Measurements from ENCODE around the gene FPR3.

The FPR3 gene

DNA sequence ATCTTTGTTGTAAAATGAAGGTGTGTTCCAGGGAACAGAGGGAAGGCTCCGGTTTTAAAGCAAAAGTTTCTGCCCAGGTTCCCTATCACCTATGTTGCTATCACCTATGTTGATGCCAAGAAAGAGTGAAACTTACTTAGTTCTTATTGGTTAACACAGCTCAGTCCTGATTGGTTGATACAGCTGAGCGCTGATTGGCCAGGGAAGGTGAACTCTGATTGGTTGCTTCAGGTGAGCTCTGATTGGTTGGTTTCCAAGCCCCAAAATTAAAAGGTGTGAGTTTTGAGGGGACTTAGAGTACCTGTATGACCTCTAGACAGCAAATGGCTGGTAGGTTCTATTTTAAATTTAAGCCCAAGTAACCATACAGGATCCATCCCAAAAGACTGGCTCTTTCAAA lies 42.2 kb downstream of the FPR3 start:
- H2BK15ac ChIP-seq (ENCODE audit: low read depth, poor library complexity, severe bottlenecking): no peak overlapping the region
- no peak overlapping the region for H3K4me2 ChIP-seq (ENCODE audit: low read length, poor library complexity, severe bottlenecking)
- 92% methylated on average over 2 of the region's 2 CpGs for WGBS

DNA sequence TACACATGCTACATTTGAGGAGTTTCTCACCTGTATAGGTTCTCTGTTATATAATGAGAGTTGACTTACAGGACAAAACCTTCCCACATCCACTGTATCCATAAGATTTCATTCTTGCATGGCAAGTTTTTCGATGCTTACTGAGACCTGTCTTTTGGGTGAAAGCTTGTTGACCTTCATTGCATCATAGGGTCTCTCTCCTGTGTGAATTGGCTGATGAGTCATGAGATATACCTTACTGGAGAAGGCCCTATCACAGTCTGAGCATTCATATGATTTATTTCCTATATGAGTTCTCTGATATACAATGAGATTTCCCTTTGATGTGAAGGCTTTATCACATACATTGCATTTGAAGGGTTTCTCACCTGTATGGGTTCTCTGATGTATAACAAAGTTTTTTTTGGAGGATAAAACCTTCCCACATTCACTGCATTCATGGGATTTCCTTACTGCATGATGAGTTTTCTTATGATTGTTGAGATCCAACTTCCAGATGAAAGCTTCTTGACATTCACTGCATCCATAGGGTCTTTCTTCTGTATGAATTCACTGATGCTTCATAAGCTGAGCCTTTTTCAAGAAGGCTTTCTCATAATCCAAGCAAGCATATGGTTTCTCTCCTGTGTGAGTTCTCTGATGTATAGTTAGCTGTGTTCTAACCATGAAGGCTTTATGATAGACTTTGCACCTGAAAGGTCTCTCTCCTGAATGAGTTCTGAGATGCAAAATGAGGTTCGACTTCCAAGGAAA lies 67.1 kb downstream of the FPR3 start:
- Histone ChIP-seq H3K23ac (ENCODE audit: low read length in 2 of 2) (no peak overlapping the region), H2BK15ac (ENCODE audit: low read depth, poor library complexity, severe bottlenecking) (no peak overlapping the region), H4K8ac (ENCODE audit: low read length) (no peak overlapping the region), H3K9me3 (ENCODE audit: control insufficient read depth, low read length) (peaks cover 95% of the 10 kb centered on the region), H2AK5ac (ENCODE audit: low read length, severe bottlenecking) (no peak overlapping the region), H3K18ac (ENCODE audit: low read depth in 1 of 2, low read length in 2 of 2) (no peak overlapping the region), H3K27me3 (ENCODE audit: control insufficient read depth in 1 of 2, insufficient read depth in 1 of 2, low read length in 2 of 2) (no peaks in the 10 kb centered on the region), H3K4me2 (ENCODE audit: low read length, poor library complexity, severe bottlenecking) (no peak overlapping the region), H4K91ac (ENCODE audit: low read length) (no peak overlapping the region), H2BK120ac (ENCODE audit: low read depth, low read length) (no peak overlapping the region), H3K14ac (ENCODE audit: low read length in 2 of 2) (no peak overlapping the region), H3K4ac (ENCODE audit: low read depth in 1 of 2, low read length in 2 of 2) (no peak overlapping the region), H3K4me3 (ENCODE audit: insufficient read depth in 1 of 2, low read depth in 1 of 2, low read length in 2 of 2) (peak overlapping the region in 1 of 2 experiments; percentile 43), H2BK12ac (ENCODE audit: low read length in 2 of 2) (no peak overlapping the region), H3K79me1 (replicated peaks; ENCODE audit: low read length, poor library complexity, severe bottlenecking) (no peaks in the 10 kb centered on the region), H3K4me1 (ENCODE audit: control insufficient read depth, insufficient read depth, low read depth, low read length) (no peaks in the 10 kb centered on the region), H2AFZ (ENCODE audit: low read depth, low read length) (no peak overlapping the region), H3K27ac (ENCODE audit: low read length, poor library complexity, severe bottlenecking) (no peak overlapping the region), H3K36me3 (ENCODE audit: control insufficient read depth in 1 of 2, insufficient read depth in 2 of 2, low read depth in 1 of 2, low read length in 2 of 2) (no peaks in the 10 kb centered on the region), H3K9ac (ENCODE audit: low read length) (no peak overlapping the region), H2BK5ac (ENCODE audit: low read depth, low read length, poor library complexity, severe bottlenecking) (no peak overlapping the region)
- DNase-seq: no peak
- no CpG with 5 or more reads among the region's 2 CpGs for WGBS

More for the DNA sequence above, 42.2 kb downstream of the FPR3 start:
- no peak overlapping the region for H2BK5ac ChIP-seq (ENCODE audit: low read depth, low read length, poor library complexity, severe bottlenecking)
- H2BK120ac ChIP-seq (ENCODE audit: low read depth, low read length): no peak overlapping the region
- no peak overlapping the region for H3K4me3 ChIP-seq (ENCODE audit: insufficient read depth in 1 of 2, low read depth in 1 of 2, low read length in 2 of 2)
- peaks cover 60% of the 10 kb centered on the region for H3K9me3 ChIP-seq (ENCODE audit: control insufficient read depth, low read length)
- no peak overlapping the region for H4K8ac ChIP-seq (ENCODE audit: low read length)
- H4K91ac ChIP-seq (ENCODE audit: low read length): no peak overlapping the region
- no peaks in the 10 kb centered on the region for H3K27me3 ChIP-seq (ENCODE audit: control insufficient read depth in 1 of 2, insufficient read depth in 1 of 2, low read length in 2 of 2)
- no peaks in the 10 kb centered on the region for H3K4me1 ChIP-seq (ENCODE audit: control insufficient read depth, insufficient read depth, low read depth, low read length)
- no peak overlapping the region for H2BK12ac ChIP-seq (ENCODE audit: low read length in 2 of 2)
- no peak overlapping the region for H2AK5ac ChIP-seq (ENCODE audit: low read length, severe bottlenecking)
- H3K27ac ChIP-seq (ENCODE audit: low read length, poor library complexity, severe bottlenecking): no peak overlapping the region
- no peak for DNase-seq
- no peak overlapping the region for H3K9ac ChIP-seq (ENCODE audit: low read length)
- no peak overlapping the region for H3K18ac ChIP-seq (ENCODE audit: low read depth in 1 of 2, low read length in 2 of 2)
- H3K36me3 ChIP-seq (ENCODE audit: control insufficient read depth in 1 of 2, insufficient read depth in 2 of 2, low read depth in 1 of 2, low read length in 2 of 2): no peaks in the 10 kb centered on the region
- H3K4ac ChIP-seq (ENCODE audit: low read depth in 1 of 2, low read length in 2 of 2): no peak overlapping the region
- H3K23ac ChIP-seq (ENCODE audit: low read length in 2 of 2): no peak overlapping the region
- H3K79me1 ChIP-seq (replicated peaks; ENCODE audit: low read length, poor library complexity, severe bottlenecking): no peaks in the 10 kb centered on the region
- H2AFZ ChIP-seq (ENCODE audit: low read depth, low read length): no peak overlapping the region
- H3K14ac ChIP-seq (ENCODE audit: low read length in 2 of 2): no peak overlapping the region

DNA sequence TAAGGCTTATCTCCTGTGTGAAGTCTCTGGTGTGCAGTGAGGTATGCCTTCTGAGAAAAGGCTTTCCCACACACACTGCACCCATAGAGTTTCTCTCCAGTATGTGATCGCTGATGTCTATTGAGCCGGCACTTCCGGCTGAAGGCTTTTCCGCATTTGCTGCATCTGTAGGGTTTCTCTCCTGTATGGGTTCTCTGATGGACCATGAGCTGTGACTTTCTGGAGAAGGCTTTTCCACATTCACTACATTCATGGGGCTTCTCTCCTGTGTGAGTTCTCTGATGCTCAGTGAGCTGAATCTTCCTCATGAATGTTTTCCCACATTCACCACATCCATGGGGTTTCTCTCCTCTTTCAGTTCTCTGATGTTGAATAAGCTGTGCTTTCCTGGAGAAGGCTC lies 78.1 kb downstream of the FPR3 start:
- no peak overlapping the region for H3K9ac ChIP-seq (ENCODE audit: low read length)
- H4K91ac ChIP-seq (ENCODE audit: low read length): no peak overlapping the region
- H2BK12ac ChIP-seq (ENCODE audit: low read length in 2 of 2): no peak overlapping the region
- peak overlapping the region in 1 of 2 experiments; percentile 44 for H3K4me3 ChIP-seq (ENCODE audit: insufficient read depth in 1 of 2, low read depth in 1 of 2, low read length in 2 of 2)
- H3K9me3 ChIP-seq (ENCODE audit: control insufficient read depth, low read length): peaks cover 95% of the 10 kb centered on the region
- no peak overlapping the region for H3K14ac ChIP-seq (ENCODE audit: low read length in 2 of 2)
- H3K36me3 ChIP-seq (ENCODE audit: control insufficient read depth in 1 of 2, insufficient read depth in 2 of 2, low read depth in 1 of 2, low read length in 2 of 2): peaks cover 30 to 56% of the 10 kb centered on the region in 2 experiments
- H3K27me3 ChIP-seq (ENCODE audit: control insufficient read depth in 1 of 2, insufficient read depth in 1 of 2, low read length in 2 of 2): no peaks in the 10 kb centered on the region
- no peak overlapping the region for H3K18ac ChIP-seq (ENCODE audit: low read depth in 1 of 2, low read length in 2 of 2)
- no peak overlapping the region for H3K4me2 ChIP-seq (ENCODE audit: low read length, poor library complexity, severe bottlenecking)
- H4K8ac ChIP-seq (ENCODE audit: low read length): no peak overlapping the region
- no peak overlapping the region for H2BK5ac ChIP-seq (ENCODE audit: low read depth, low read length, poor library complexity, severe bottlenecking)
- WGBS: no CpG with 5 or more reads among the region's 4 CpGs
- H3K4ac ChIP-seq (ENCODE audit: low read depth in 1 of 2, low read length in 2 of 2): no peak overlapping the region
- no peaks in the 10 kb centered on the region for H3K79me1 ChIP-seq (replicated peaks; ENCODE audit: low read length, poor library complexity, severe bottlenecking)
- no peak overlapping the region for H2BK15ac ChIP-seq (ENCODE audit: low read depth, poor library complexity, severe bottlenecking)
- H2BK120ac ChIP-seq (ENCODE audit: low read depth, low read length): no peak overlapping the region
- H3K23ac ChIP-seq (ENCODE audit: low read length in 2 of 2): no peak overlapping the region
- H3K27ac ChIP-seq (ENCODE audit: low read length, poor library complexity, severe bottlenecking): no peak overlapping the region
- no peak for DNase-seq
- no peak overlapping the region for H2AFZ ChIP-seq (ENCODE audit: low read depth, low read length)
- no peaks in the 10 kb centered on the region for H3K4me1 ChIP-seq (ENCODE audit: control insufficient read depth, insufficient read depth, low read depth, low read length)
- H2AK5ac ChIP-seq (ENCODE audit: low read length, severe bottlenecking): no peak overlapping the region
